ENCODE data around the gene WNK4. TPM values are rescaled to one million over a fixed set of nuclear protein-coding genes. Genes with fewer than 3 reads are reported as not detected.
"Not testable (repeated sequence)": the region's sequence is repeated elsewhere in the genome, so short reads cannot be mapped to it uniquely, and the experiment has no call there.

Gene WNK4
- total RNA-seq, 1 experiment from 2014 or later: 3.3 TPM

DNA sequence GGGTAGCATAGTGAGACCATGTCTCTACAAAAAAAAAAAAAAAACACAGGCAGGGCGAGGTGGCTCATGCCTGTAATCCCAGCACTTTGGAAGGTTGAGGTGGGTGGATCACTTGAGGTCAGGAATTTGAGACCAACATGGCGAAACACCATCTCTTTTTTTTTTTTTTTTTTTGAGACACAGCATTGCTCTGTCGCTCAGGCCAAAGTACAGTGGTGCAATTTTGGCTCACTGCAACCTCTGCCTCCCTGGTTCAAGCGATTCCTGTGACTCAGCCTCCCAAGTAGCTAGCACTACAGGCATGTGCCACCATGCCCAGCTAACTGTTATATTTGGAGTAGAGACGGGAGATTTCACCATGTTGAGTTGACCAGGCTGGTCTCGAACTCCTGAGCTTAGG is 14.3 kb upstream of the WNK4 start:
- DNase-seq: no peak
- H3K9me2 ChIP-seq (replicated peaks; ENCODE audit: insufficient read depth, low read length): no peaks in the 10 kb centered on the region
- no peak overlapping the region for H3K9ac ChIP-seq (ENCODE audit: low read length)
- no peak overlapping the region for H3K27ac ChIP-seq (ENCODE audit: low read length)
- no peak overlapping the region for H2AFZ ChIP-seq (ENCODE audit: low read length)
- H3K4me3 ChIP-seq (ENCODE audit: low read length): no peak overlapping the region
- H3K79me2 ChIP-seq (ENCODE audit: low read length): no peaks in the 10 kb centered on the region
- H3K9me3 ChIP-seq (ENCODE audit: low read length): no peaks in the 10 kb centered on the region
- H3K4me2 ChIP-seq (ENCODE audit: low read depth, low read length, poor library complexity, severe bottlenecking): no peak overlapping the region
- H3K4me1 ChIP-seq (ENCODE audit: low read length): no peaks in the 10 kb centered on the region
- no peaks in the 10 kb centered on the region for H3K36me3 ChIP-seq (ENCODE audit: insufficient read depth, low read length)
- no peaks in the 10 kb centered on the region for H4K20me1 ChIP-seq (ENCODE audit: insufficient read depth, low read depth, low read length)
- no peaks in the 10 kb centered on the region for H3K27me3 ChIP-seq (ENCODE audit: low read length)

DNA sequence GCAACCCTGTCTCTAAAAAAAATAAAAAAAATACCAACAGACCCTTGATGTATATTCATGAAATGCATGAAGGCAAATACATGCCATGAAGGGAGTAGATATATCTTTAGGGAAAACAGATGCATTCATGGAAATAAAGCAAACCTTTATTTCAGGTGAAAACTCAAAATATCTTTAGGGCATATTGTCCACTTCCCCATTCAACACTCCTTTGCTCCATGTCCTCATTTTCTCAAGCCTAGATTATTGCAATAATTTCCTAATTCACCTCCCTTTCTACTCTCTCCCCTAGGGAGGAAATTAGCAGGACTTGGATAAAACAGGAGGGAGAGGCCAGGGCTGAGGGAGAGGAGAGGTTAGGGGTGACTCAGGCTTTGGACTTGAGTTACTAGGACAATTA is 12.9 kb upstream of the WNK4 start:
- Histone ChIP-seq H3K9ac (ENCODE audit: low read length) (no peak overlapping the region), H3K9me3 (ENCODE audit: low read length) (no peaks in the 10 kb centered on the region), H3K9me2 (replicated peaks; ENCODE audit: insufficient read depth, low read length) (no peaks in the 10 kb centered on the region), H3K79me2 (ENCODE audit: low read length) (no peaks in the 10 kb centered on the region), H2AFZ (ENCODE audit: low read length) (no peak overlapping the region), H3K4me3 (ENCODE audit: low read length) (no peak overlapping the region), H3K4me1 (ENCODE audit: low read length) (peaks cover 3% of the 10 kb centered on the region), H3K27ac (ENCODE audit: low read length) (no peak overlapping the region), H4K20me1 (ENCODE audit: insufficient read depth, low read depth, low read length) (no peaks in the 10 kb centered on the region), H3K27me3 (ENCODE audit: low read length) (no peaks in the 10 kb centered on the region), H3K4me2 (ENCODE audit: low read depth, low read length, poor library complexity, severe bottlenecking) (no peak overlapping the region), H3K36me3 (ENCODE audit: insufficient read depth, low read length) (no peaks in the 10 kb centered on the region)
- DNase-seq: no peak

DNA sequence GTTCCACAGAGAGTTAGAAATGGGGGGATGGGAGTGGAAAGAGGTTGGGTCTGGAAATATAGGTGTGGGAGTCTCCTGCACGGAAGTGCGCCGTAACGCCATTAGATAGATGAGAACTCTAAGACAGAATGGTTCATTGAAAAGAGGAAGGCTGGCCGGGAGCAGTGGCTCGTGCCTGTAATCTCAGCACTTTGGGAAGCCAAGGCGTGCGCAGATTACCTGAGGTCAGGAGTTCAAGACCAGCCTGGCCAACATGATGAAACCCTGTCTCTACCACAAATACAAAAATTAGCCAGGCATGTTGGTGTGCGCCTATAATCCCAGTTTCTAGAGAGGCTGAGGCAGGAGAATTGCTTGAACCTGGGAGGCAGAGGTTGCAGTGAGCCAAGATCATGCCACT is 12.4 kb upstream of the WNK4 start:
- H3K4me3 ChIP-seq (ENCODE audit: low read length); DNase-seq; H3K27me3 ChIP-seq (ENCODE audit: low read length); H3K9ac ChIP-seq (ENCODE audit: low read length); H3K4me2 ChIP-seq (ENCODE audit: low read depth, low read length, poor library complexity, severe bottlenecking); H3K4me1 ChIP-seq (ENCODE audit: low read length); H2AFZ ChIP-seq (ENCODE audit: low read length); H4K20me1 ChIP-seq (ENCODE audit: insufficient read depth, low read depth, low read length); H3K79me2 ChIP-seq (ENCODE audit: low read length); H3K9me3 ChIP-seq (ENCODE audit: low read length); H3K9me2 ChIP-seq (replicated peaks; ENCODE audit: insufficient read depth, low read length); H3K36me3 ChIP-seq (ENCODE audit: insufficient read depth, low read length); H3K27ac ChIP-seq (ENCODE audit: low read length): not testable (repeated sequence)

DNA sequence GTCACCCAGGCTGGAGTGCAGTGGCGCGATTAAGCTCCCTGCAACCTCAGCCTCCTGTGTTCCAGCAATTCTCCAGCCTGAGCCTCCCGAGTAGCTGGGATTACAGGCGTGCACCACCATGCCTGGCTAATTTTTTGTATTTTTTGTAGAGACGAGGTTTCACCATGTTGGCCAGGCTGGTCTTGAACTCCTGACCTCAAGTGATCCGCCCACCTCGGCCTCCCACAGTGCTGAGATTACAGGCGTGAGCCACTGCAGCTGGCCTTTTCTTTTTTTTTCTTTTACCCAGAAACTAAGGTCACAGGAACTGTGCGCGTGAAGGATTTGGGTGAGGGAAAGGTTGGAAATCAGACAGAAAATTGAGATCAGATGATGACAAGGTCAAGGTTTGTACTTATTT is 10.4 kb upstream of the WNK4 start:
- not testable (repeated sequence) for H3K9ac ChIP-seq (ENCODE audit: low read length); H4K20me1 ChIP-seq (ENCODE audit: insufficient read depth, low read depth, low read length); H3K36me3 ChIP-seq (ENCODE audit: insufficient read depth, low read length); DNase-seq; H3K27me3 ChIP-seq (ENCODE audit: low read length); H3K9me3 ChIP-seq (ENCODE audit: low read length); H3K27ac ChIP-seq (ENCODE audit: low read length); H3K4me2 ChIP-seq (ENCODE audit: low read depth, low read length, poor library complexity, severe bottlenecking); H3K4me3 ChIP-seq (ENCODE audit: low read length); H3K9me2 ChIP-seq (replicated peaks; ENCODE audit: insufficient read depth, low read length); H2AFZ ChIP-seq (ENCODE audit: low read length)
- Histone ChIP-seq H3K4me1 (ENCODE audit: low read length) (peaks cover 14% of the 10 kb centered on the region), H3K79me2 (ENCODE audit: low read length) (peaks cover 14% of the 10 kb centered on the region)

DNA sequence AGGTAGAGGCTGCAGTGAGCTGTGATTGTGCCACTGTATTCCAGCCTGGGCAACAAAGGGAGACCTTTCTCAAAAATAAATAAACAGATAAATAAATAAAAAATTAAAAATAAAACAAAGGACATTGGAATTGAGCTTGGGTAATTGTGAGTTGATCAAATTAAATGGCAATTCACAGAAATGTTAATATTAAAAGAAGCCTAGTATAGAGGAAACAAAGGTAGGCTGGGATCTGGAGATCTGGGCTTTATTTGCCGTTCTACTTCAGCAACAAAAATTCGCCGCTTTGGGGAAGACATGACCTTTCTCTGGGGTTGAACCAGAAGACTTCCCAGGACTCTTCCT is 7.5 kb upstream of the WNK4 start:
- H3K4me3 ChIP-seq (ENCODE audit: low read length): peak overlapping the region; percentile 70

DNA sequence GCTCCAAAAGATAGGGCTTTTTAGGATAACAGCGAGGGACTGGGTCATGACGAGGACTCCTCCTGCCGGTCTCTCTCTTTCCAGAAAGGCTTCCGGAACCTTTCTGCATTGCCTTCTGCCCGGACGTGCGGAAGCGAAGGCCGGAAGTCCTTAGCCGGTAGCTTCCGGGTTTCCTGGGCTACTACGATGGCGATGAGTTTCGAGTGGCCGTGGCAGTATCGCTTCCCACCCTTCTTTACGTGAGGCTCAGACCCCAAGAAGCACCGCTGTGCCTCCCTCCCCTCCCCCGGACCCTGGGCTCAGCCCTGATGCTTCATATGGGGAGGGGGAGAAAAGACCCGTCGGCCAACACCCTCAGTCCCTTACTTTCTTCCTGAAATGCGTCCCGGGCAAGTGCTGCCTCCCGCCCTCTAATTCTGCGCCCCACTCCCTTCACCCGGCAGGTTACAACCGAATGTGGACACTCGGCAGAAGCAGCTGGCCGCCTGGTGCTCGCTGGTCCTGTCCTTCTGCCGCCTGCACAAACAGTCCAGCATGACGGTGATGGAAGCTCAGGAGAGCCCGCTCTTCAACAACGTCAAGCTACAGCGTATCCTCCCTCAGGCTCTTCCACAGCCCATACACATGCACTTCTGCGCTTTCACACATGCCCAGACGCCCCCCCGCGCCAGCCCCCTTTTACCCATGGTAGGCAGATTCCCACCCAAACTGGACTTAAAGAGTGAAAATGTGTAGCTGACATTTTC is 6.9 kb upstream of the WNK4 start, which contains the start of gene VPS25:
TSS of gene VPS25 (plus strand) at position 160 of the 746 bp plus-strand sequence. CDS start at position 187, 27 bp downstream.
- Histone ChIP-seq H3K9ac (ENCODE audit: low read length) (peak within 1 kb of the TSS; percentile 72), H2AFZ (ENCODE audit: low read length) (peak within 1 kb of the TSS; percentile 29; the same call in 1 of the 2 replicates), H3K4me3 (ENCODE audit: low read length) (peak within 1 kb of the TSS; percentile 70), H3K79me2 (ENCODE audit: low read length) (peaks cover 18% of the 10 kb centered on the region), H4K20me1 (ENCODE audit: insufficient read depth, low read depth, low read length) (no peaks in the 10 kb centered on the region), H3K4me2 (ENCODE audit: low read depth, low read length, poor library complexity, severe bottlenecking) (peak within 1 kb of the TSS; percentile 78), H3K27me3 (ENCODE audit: low read length) (no peaks in the 10 kb centered on the region), H3K27ac (ENCODE audit: low read length) (no peak within 1 kb of the TSS), H3K9me3 (ENCODE audit: low read length) (no peaks in the 10 kb centered on the region), H3K4me1 (ENCODE audit: low read length) (peaks cover 14% of the 10 kb centered on the region), H3K9me2 (replicated peaks; ENCODE audit: insufficient read depth, low read length) (no peaks in the 10 kb centered on the region), H3K36me3 (ENCODE audit: insufficient read depth, low read length) (peaks cover 12% of the 10 kb centered on the region; the same call in 1 of the 2 replicates)
- DNase-seq: peak; percentile 94

More for the DNA sequence above, 7.5 kb upstream of the WNK4 start:
- H3K4me1 ChIP-seq (ENCODE audit: low read length): peaks cover 14% of the 10 kb centered on the region
- H3K9me3 ChIP-seq (ENCODE audit: low read length): no peaks in the 10 kb centered on the region
- H3K36me3 ChIP-seq (ENCODE audit: insufficient read depth, low read length): peaks cover 12% of the 10 kb centered on the region; the same call in 1 of the 2 replicates
- peak overlapping the region; percentile 72 for H3K9ac ChIP-seq (ENCODE audit: low read length)
- no peak overlapping the region for H3K27ac ChIP-seq (ENCODE audit: low read length)
- DNase-seq: no peak
- H3K4me2 ChIP-seq (ENCODE audit: low read depth, low read length, poor library complexity, severe bottlenecking): peak overlapping the region; percentile 78
- 0 out of 2 replicates have a peak overlapping the region, but pooled peaks have one; percentile 29 for H2AFZ ChIP-seq (ENCODE audit: low read length)
- no peaks in the 10 kb centered on the region for H3K27me3 ChIP-seq (ENCODE audit: low read length)
- H3K9me2 ChIP-seq (replicated peaks; ENCODE audit: insufficient read depth, low read length): no peaks in the 10 kb centered on the region
- peaks cover 18% of the 10 kb centered on the region for H3K79me2 ChIP-seq (ENCODE audit: low read length)
- H4K20me1 ChIP-seq (ENCODE audit: insufficient read depth, low read depth, low read length): no peaks in the 10 kb centered on the region

DNA sequence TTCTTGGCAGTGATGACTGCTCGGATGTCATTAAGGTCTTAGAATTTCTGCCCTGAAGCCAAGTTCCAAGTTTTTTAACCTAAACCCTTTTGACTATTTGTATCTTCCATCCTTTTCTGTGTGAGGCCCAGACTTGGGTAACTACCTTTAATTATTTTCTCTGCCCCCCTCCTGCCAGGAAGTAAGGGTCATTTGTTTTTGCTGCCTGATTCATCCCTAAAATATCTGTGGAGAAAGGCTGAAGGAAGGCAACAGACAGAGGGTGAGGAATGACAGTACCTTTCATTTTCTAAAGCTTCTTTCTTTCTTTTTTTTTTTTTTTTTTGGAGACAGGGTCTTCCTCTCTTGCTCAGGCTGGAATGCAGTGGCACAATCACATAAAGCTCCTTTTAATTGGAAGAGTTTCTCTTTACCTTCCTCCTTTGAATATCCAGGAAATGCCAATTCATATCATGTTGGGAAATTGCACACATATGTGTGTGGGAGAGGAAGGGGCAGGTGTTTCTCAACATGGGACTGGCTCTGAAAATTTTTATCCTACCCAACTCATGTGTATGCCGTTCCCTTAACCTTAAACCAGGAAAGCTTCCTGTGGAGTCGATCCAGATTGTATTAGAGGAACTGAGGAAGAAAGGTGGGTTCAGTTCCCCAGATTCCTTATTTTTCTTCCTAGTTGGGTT is 6.2 kb upstream of the WNK4 start:
- H3K27ac ChIP-seq (ENCODE audit: low read length): no peak overlapping the region
- no peak overlapping the region for H2AFZ ChIP-seq (ENCODE audit: low read length)
- H3K4me3 ChIP-seq (ENCODE audit: low read length): peak overlapping the region; percentile 70
- peak overlapping the region; percentile 72 for H3K9ac ChIP-seq (ENCODE audit: low read length)
- no peaks in the 10 kb centered on the region for H3K9me2 ChIP-seq (replicated peaks; ENCODE audit: insufficient read depth, low read length)
- peak overlapping the region; percentile 78 for H3K4me2 ChIP-seq (ENCODE audit: low read depth, low read length, poor library complexity, severe bottlenecking)
- H3K79me2 ChIP-seq (ENCODE audit: low read length): peaks cover 18% of the 10 kb centered on the region
- H4K20me1 ChIP-seq (ENCODE audit: insufficient read depth, low read depth, low read length): no peaks in the 10 kb centered on the region
- peaks cover 12% of the 10 kb centered on the region; the same call in 1 of the 2 replicates for H3K36me3 ChIP-seq (ENCODE audit: insufficient read depth, low read length)
- DNase-seq: no peak
- no peaks in the 10 kb centered on the region for H3K27me3 ChIP-seq (ENCODE audit: low read length)
- peaks cover 14% of the 10 kb centered on the region for H3K4me1 ChIP-seq (ENCODE audit: low read length)
- no peaks in the 10 kb centered on the region for H3K9me3 ChIP-seq (ENCODE audit: low read length)

DNA sequence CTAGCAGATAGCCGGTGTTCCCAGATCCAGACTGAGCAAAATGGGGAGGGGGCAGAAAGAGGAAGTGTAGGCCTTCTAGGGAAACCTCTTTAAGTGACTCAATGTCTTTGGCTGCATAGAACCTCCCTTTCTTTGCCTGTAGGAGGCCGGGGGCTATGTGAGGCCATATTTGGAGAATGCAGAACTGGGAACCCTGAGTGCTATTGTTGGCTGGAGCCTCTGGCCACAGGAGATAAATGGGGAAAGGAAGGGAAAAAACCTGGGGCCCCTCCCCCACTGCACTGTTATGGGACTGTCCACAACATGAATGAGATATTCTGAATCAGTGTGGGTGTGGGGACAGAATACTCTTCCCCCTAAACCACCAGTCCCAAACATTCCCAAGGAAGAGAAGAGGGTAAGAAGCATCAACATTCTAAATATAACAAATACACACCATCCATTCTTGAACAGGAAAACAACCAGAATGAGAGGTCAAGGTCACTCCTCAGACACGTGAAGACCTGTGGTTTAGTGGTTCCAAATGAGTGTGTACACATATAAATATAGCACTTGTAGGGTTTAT is 4.8 kb upstream of the WNK4 start:
- no peak for DNase-seq
- no peak overlapping the region for H3K4me3 ChIP-seq (ENCODE audit: low read length)
- no peaks in the 10 kb centered on the region for H3K27me3 ChIP-seq (ENCODE audit: low read length)
- H3K36me3 ChIP-seq (ENCODE audit: insufficient read depth, low read length): peaks cover 12% of the 10 kb centered on the region; the same call in 1 of the 2 replicates
- H2AFZ ChIP-seq (ENCODE audit: low read length): no peak overlapping the region
- H4K20me1 ChIP-seq (ENCODE audit: insufficient read depth, low read depth, low read length): no peaks in the 10 kb centered on the region
- H3K79me2 ChIP-seq (ENCODE audit: low read length): peaks cover 18% of the 10 kb centered on the region
- no peak overlapping the region for H3K4me2 ChIP-seq (ENCODE audit: low read depth, low read length, poor library complexity, severe bottlenecking)
- H3K9ac ChIP-seq (ENCODE audit: low read length): no peak overlapping the region
- H3K9me2 ChIP-seq (replicated peaks; ENCODE audit: insufficient read depth, low read length): no peaks in the 10 kb centered on the region
- H3K9me3 ChIP-seq (ENCODE audit: low read length): no peaks in the 10 kb centered on the region
- peaks cover 14% of the 10 kb centered on the region for H3K4me1 ChIP-seq (ENCODE audit: low read length)
- H3K27ac ChIP-seq (ENCODE audit: low read length): no peak overlapping the region
